HCT116 (cell line): ENCODE measurements around the gene KCNA3. TPM values are rescaled to one million over a fixed set of nuclear protein-coding genes. Genes with fewer than 3 reads are reported as not detected.

ENCODE experiments used
- ATAC-seq: fragments of 200-7000 bp; cut with Tn5 transposase; 2 replicates; pipeline ENCODE4 v1.9.1; 2020; ENCODE audit warnings: mild to moderate bottlenecking, moderate library complexity
- BruUV-seq: library from RNA; stranded (reverse); fragments of 400-500 nt; replicated peaks from 2 replicates; lab custom pipeline; 2021; lab: Mats Ljungman, UMichigan
- CTCF ChIA-PET: fragments of 300-600 bp; sonication (Branson Sonifier 250); formaldehyde crosslinking; loops from one replicate; lab custom pipeline; 2021; ENCODE audit warnings: antibody characterized with exemption; lab: Charles Lee
- POLR2A ChIA-PET: fragments of 300-600, 350-600 bp; sonication (Branson Sonifier 250); formaldehyde crosslinking; loops from one replicate; lab custom pipeline; 2021; ENCODE audit warnings: antibody characterized with exemption; lab: Charles Lee
- RAD21 ChIA-PET, 2 experiments: fragments of 300-600 bp; sonication (Branson Sonifier 250); formaldehyde crosslinking; loops; one replicate each; lab custom pipeline; 2023; ENCODE audit warnings: low total read pairs in 2 of 2; ENCODE audit not compliant: uncharacterized antibody in 2 of 2, unreplicated experiment in 2 of 2, low non-redundant PET in 1 of 2; lab: Charles Lee
- DNase-seq: peaks from one replicate; pipeline ENCODE4 v3.0.0-alpha.2; 2010; ENCODE audit warnings: low read depth, low spot score
- H2AFZ ChIP-seq: fragments of 200-600 bp; shearing (Covaris generic), sonication (generic); 2 replicates; pipeline ENCODE4 v1.6.1; 2017; ENCODE audit warnings: low read depth, mixed run types, mixed read lengths, antibody characterized with exemption, low read length; ENCODE audit not compliant: poor library complexity, severe bottlenecking
- H3K27ac ChIP-seq: 2 replicates; pipeline ENCODE4 v1.5.1; 2012; ENCODE audit warnings: low read depth, low read length
- H3K27me3 ChIP-seq: fragments of 200-600 bp; sonication (generic); 2 replicates; pipeline ENCODE4 v1.6.1; 2016; ENCODE audit warnings: mixed run types, low read length, mixed read lengths; ENCODE audit not compliant: insufficient read depth
- H3K36me3 ChIP-seq, 2 experiments: fragments of 200-500 bp in 1 of 2; fragments of 200-600 bp in 1 of 2; sonication (Bioruptor generic) in 1 of 2; sonication (generic) in 1 of 2; 2 replicates each; pipeline versions ENCODE4 v1.5.1 to v1.6.1; 2014 to 2016; ENCODE audit warnings: low read length in 2 of 2, inconsistent platforms in 1 of 2, mixed read lengths in 1 of 2, mixed run types in 1 of 2; ENCODE audit not compliant: insufficient read depth in 2 of 2, control insufficient read depth in 1 of 2
- H3K4me1 ChIP-seq, 2 experiments: fragments of 200-600 bp in 1 of 2; sonication (generic) in 1 of 2; 2 replicates each; pipeline versions ENCODE4 v1.5.1 to v1.6.1; 2012 to 2017; ENCODE audit warnings: low read length in 2 of 2, inconsistent platforms in 1 of 2, mild to moderate bottlenecking in 1 of 2, mixed read lengths in 1 of 2, mixed run types in 1 of 2, moderate library complexity in 1 of 2; ENCODE audit not compliant: insufficient read depth in 2 of 2, control insufficient read depth in 1 of 2
- H3K4me2 ChIP-seq: fragments of 200-600 bp; sonication (generic); 2 replicates; pipeline ENCODE4 v1.6.1; 2017; ENCODE audit warnings: mixed run types, low read length, mixed read lengths
- H3K4me3 ChIP-seq, 2 experiments: fragments of 200-600 bp in 1 of 2; sonication (generic) in 1 of 2; replicated peaks in 1 of 2; 2 replicates each; pipeline ENCODE4 v1.5.1; 2011 to 2016; ENCODE audit warnings: low read length in 2 of 2, control low read depth in 1 of 2, low read depth in 1 of 2, mild to moderate bottlenecking in 1 of 2, mixed read lengths in 1 of 2, mixed run types in 1 of 2
- H3K79me2 ChIP-seq: fragments of 200-600 bp; sonication (generic); 2 replicates; pipeline ENCODE4 v1.6.1; 2017; ENCODE audit warnings: mild to moderate bottlenecking, mixed run types, low read length, moderate library complexity, mixed read lengths; ENCODE audit not compliant: insufficient read depth
- H3K9ac ChIP-seq: fragments of 200-600 bp; sonication (generic); 2 replicates; pipeline ENCODE4 v1.6.1; 2016; ENCODE audit warnings: low read length, mixed read lengths
- H3K9me2 ChIP-seq: fragments of 200-600 bp; sonication (generic), shearing (Covaris generic); 2 replicates; pipeline ENCODE4 v1.6.1; 2017; ENCODE audit warnings: mixed run types, mild to moderate bottlenecking, moderate library complexity; ENCODE audit not compliant: insufficient read depth
- H3K9me3 ChIP-seq, 2 experiments: fragments of 200-500 bp in 1 of 2; fragments of 200-600 bp in 1 of 2; sonication (Bioruptor generic) in 1 of 2; sonication (generic) in 1 of 2; 2 replicates each; pipeline ENCODE4 v1.6.1; 2014 to 2017; ENCODE audit warnings: low read length in 2 of 2, mixed read lengths in 2 of 2, inconsistent platforms in 1 of 2, low read depth in 1 of 2, mild to moderate bottlenecking in 1 of 2, mixed run types in 1 of 2, moderate library complexity in 1 of 2; ENCODE audit not compliant: control insufficient read depth in 1 of 2, insufficient read depth in 1 of 2
- H4K20me1 ChIP-seq: fragments of 200-600 bp; sonication (generic), shearing (Covaris generic); 2 replicates; pipeline ENCODE4 v1.6.1; 2017; ENCODE audit warnings: mixed run types, mild to moderate bottlenecking, moderate library complexity; ENCODE audit not compliant: insufficient read depth
- CEBPB ChIP-seq: IDR thresholded peaks from 2 replicates; pipeline ENCODE4 v1.6.1; 2012; ENCODE audit warnings: low read depth
- ELF1 ChIP-seq: IDR thresholded peaks from 2 replicates; pipeline ENCODE4 v1.6.1; 2012; ENCODE audit warnings: low read depth, borderline replicate concordance
- EZH2 ChIP-seq: fragments of 200-600 bp; sonication (generic); IDR thresholded peaks from 2 replicates; pipeline ENCODE4 v1.6.1; 2017; ENCODE audit warnings: antibody characterized with exemption, mixed run types
- EZH2phosphoT487 ChIP-seq: fragments of 200-600 bp; IDR thresholded peaks from 2 replicates; pipeline ENCODE4 v1.6.1; 2018; ENCODE audit warnings: antibody characterized with exemption, borderline replicate concordance
- JUND ChIP-seq: IDR thresholded peaks from 2 replicates; pipeline ENCODE4 v1.6.1; 2012
- MAX ChIP-seq: IDR thresholded peaks from 2 replicates; pipeline ENCODE4 v1.6.1; 2012
- POLR2A ChIP-seq: IDR thresholded peaks from 2 replicates; pipeline ENCODE4 v1.7.0; 2011; ENCODE audit warnings: borderline replicate concordance; ENCODE audit not compliant: insufficient read depth, insufficient read length; ENCODE audit errors: extremely low read depth
- POLR2AphosphoS5 ChIP-seq: IDR thresholded peaks from 2 replicates; pipeline ENCODE4 v1.6.1; 2011; ENCODE audit warnings: mild to moderate bottlenecking, low read depth, low read length, moderate library complexity
- RAD21 ChIP-seq: IDR thresholded peaks from 2 replicates; pipeline ENCODE4 v1.6.1; 2012; ENCODE audit warnings: low read depth, mild to moderate bottlenecking
- SIN3A ChIP-seq: IDR thresholded peaks from 2 replicates; pipeline ENCODE4 v1.6.1; 2012; ENCODE audit warnings: low read depth
- SP1 ChIP-seq: IDR thresholded peaks from 2 replicates; pipeline ENCODE4 v1.6.1; 2012; ENCODE audit warnings: low read depth
- ZFX ChIP-seq: fragments of 450-650 bp; IDR thresholded peaks from 2 replicates; pipeline ENCODE4 v1.6.1; 2017
- ZNF274 ChIP-seq: fragments of 200-500 bp; sonication (Bioruptor generic); IDR thresholded peaks from 2 replicates; pipeline ENCODE4 v1.6.1; 2014; ENCODE audit warnings: mild to moderate bottlenecking, low read depth, low read length, inconsistent platforms
- intact Hi-C: fragments of 100-400 bp; cut with micrococcal nuclease; formaldehyde crosslinking; loops from 2 replicates; pipeline ENCODE4 v1.10.0; 2022
- total RNA-seq: library from RNA; stranded (reverse); gene quantifications from one replicate; pipeline ENCODE4 v1.2.1, GENCODE V29; 2021; ENCODE audit not compliant: unreplicated experiment
- TF ChIP-seq, protein P1 (sequence below): IDR thresholded peaks from 2 replicates; pipeline ENCODE4 v1.6.1; 2012
- TF ChIP-seq, protein P2 (sequence below): IDR thresholded peaks from 2 replicates; pipeline ENCODE4 v1.6.1; 2012; ENCODE audit warnings: low read depth

Gene KCNA3
- total RNA-seq, 1 experiment from 2014 or later: 0.07 TPM

GRCh38 chr1:110657351-110657750 is 17.4 kb downstream of the KCNA3 start (continued):
- TF ChIP-seq RAD21 (no peak), SP1 (no peak), JUND (no peak)

GRCh38 chr1:110650609-110651008 is 24.1 kb downstream of the KCNA3 start:
- Histone ChIP-seq H3K4me3 (no peak overlapping the region), H3K9me2 (no peaks in the 10 kb centered on the region), H3K9ac (no peak overlapping the region), H3K36me3 (no peaks in the 10 kb centered on the region), H3K4me2 (no peak overlapping the region), H3K27ac (no peak overlapping the region), H3K79me2 (no peaks in the 10 kb centered on the region), H3K27me3 (peaks cover 82% of the 10 kb centered on the region), H2AFZ (no peak overlapping the region), H3K9me3 (no peaks in the 10 kb centered on the region), H4K20me1 (no peaks in the 10 kb centered on the region), H3K4me1 (no peaks in the 10 kb centered on the region)
- DNase-seq: no peak
- ChIA-PET CTCF (no interaction called here), POLR2A (no interaction called here), RAD21 (no interaction called here)
- TF ChIP-seq, protein P1, sequence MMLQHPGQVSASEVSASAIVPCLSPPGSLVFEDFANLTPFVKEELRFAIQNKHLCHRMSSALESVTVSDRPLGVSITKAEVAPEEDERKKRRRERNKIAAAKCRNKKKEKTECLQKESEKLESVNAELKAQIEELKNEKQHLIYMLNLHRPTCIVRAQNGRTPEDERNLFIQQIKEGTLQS: no peak
- TF ChIP-seq EZH2 (no peak), MAX (no peak), ZNF274 (no peak)
- ATAC-seq: no peak
- no TSS peak for BruUV-seq
- intact Hi-C loops: loop anchor here (5.0 kb wide), 2 partner anchors 37 to 62 kb away; no protein-coding TSS in a partner anchor

DNA sequence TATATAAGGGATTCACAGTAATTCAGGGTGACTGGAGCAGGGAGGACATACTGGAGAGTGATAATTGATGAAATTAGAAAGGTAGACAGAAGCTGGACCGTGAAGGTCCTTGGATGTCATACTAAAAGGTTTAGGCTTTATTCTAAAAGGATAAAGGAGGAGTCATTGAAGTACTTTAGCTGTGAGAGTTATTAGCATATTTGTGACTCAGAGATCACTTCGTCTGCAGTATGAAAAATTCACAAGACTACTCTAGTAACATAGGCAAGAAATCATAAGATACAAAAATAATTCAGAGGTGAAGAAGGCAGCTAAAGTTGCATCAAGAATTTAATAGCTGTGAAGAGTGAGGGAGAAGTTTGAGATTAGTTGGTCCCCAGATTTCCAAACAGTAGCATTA is 26.3 kb downstream of the KCNA3 start:
- H3K36me3 ChIP-seq: no peaks in the 10 kb centered on the region
- ChIA-PET POLR2A (no interaction called here), CTCF (no interaction called here), RAD21 (no interaction called here)
- H3K27me3 ChIP-seq: peaks cover 83% of the 10 kb centered on the region
- no TSS peak for BruUV-seq
- no peak overlapping the region for H3K27ac ChIP-seq
- no peaks in the 10 kb centered on the region for H3K79me2 ChIP-seq
- H3K4me1 ChIP-seq: no peaks in the 10 kb centered on the region
- H3K9me3 ChIP-seq: no peaks in the 10 kb centered on the region
- H3K9ac ChIP-seq: no peak overlapping the region
- no peaks in the 10 kb centered on the region for H4K20me1 ChIP-seq
- H3K9me2 ChIP-seq: no peaks in the 10 kb centered on the region
- ATAC-seq (no peak), DNase-seq (no peak)
- H2AFZ ChIP-seq: no peak overlapping the region
- intact Hi-C loops: no loop called here
- no peak overlapping the region for H3K4me2 ChIP-seq
- H3K4me3 ChIP-seq: no peak overlapping the region
- TF ChIP-seq EZH2 (no peak), POLR2A (no peak), EZH2phosphoT487 (no peak), ZFX (no peak), ZNF274 (no peak), MAX (no peak), ELF1 (no peak), CEBPB (no peak), SIN3A (no peak), JUND (no peak), POLR2AphosphoS5 (no peak), RAD21 (no peak), SP1 (no peak)
- TF ChIP-seq, protein P2, sequence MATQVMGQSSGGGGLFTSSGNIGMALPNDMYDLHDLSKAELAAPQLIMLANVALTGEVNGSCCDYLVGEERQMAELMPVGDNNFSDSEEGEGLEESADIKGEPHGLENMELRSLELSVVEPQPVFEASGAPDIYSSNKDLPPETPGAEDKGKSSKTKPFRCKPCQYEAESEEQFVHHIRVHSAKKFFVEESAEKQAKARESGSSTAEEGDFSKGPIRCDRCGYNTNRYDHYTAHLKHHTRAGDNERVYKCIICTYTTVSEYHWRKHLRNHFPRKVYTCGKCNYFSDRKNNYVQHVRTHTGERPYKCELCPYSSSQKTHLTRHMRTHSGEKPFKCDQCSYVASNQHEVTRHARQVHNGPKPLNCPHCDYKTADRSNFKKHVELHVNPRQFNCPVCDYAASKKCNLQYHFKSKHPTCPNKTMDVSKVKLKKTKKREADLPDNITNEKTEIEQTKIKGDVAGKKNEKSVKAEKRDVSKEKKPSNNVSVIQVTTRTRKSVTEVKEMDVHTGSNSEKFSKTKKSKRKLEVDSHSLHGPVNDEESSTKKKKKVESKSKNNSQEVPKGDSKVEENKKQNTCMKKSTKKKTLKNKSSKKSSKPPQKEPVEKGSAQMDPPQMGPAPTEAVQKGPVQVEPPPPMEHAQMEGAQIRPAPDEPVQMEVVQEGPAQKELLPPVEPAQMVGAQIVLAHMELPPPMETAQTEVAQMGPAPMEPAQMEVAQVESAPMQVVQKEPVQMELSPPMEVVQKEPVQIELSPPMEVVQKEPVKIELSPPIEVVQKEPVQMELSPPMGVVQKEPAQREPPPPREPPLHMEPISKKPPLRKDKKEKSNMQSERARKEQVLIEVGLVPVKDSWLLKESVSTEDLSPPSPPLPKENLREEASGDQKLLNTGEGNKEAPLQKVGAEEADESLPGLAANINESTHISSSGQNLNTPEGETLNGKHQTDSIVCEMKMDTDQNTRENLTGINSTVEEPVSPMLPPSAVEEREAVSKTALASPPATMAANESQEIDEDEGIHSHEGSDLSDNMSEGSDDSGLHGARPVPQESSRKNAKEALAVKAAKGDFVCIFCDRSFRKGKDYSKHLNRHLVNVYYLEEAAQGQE: no peak
- TF ChIP-seq, protein P1: no peak
